K562 (cell line): Measurements from ENCODE around the gene PGBD4. TPM values are rescaled to one million over a fixed set of nuclear protein-coding genes. Genes with fewer than 3 reads are reported as not detected.

Source experiments
- ATAC-seq: fragments of 200-7000 bp; cut with Tn5 transposase; 3 replicates; pipeline ENCODE4 v1.9.1; 2020; ENCODE audit warnings: moderate library complexity
- BruUV-seq: library from RNA; stranded (reverse); fragments of 400-500 nt; replicated peaks from 2 replicates; lab custom pipeline; 2021; lab: Mats Ljungman, UMichigan
- CTCF ChIA-PET: fragments of 300-600 bp; formaldehyde crosslinking; extraction: SDS; loops from one replicate; lab custom pipeline; 2021; ENCODE audit warnings: low intra/inter-chr PET ratio; lab: Yijun Ruan, JAX
- POLR2A ChIA-PET: fragments of 300-600, 350-650 bp; sonication (Branson Sonifier 250); formaldehyde crosslinking; extraction: SDS; loops from one replicate; lab custom pipeline; 2021; ENCODE audit warnings: antibody characterized with exemption, inconsistent platforms; lab: Yijun Ruan, JAX
- DNase-seq, 4 experiments: peaks; one replicate each; pipeline versions ENCODE4 v3.0.0 to v3.0.0-alpha.2; 2011 to 2018; ENCODE audit warnings: low spot score in 3 of 4, mixed read lengths in 3 of 4; ENCODE audit errors: extremely low read depth in 1 of 4
- FAIRE-seq: peaks from 2 replicates; lab custom pipeline; 2011; peaks lifted over from hg19 to GRCh38; lab: Jason Lieb, UNC
- H2AFZ ChIP-seq: 2 replicates; pipeline ENCODE4 v1.6.0; 2011; ENCODE audit warnings: low read depth, low read length, control low read depth, inconsistent platforms
- H3K27ac ChIP-seq: fragments of 200-600 bp; 3 replicates; pipeline ENCODE4 v1.8.0; 2011; ENCODE audit warnings: low read depth, mild to moderate bottlenecking, control low read depth, inconsistent platforms, low read length, moderate library complexity, mixed read lengths; ENCODE audit errors: extremely low read depth
- H3K27me3 ChIP-seq, 2 experiments: fragments of 300-600 bp in 1 of 2; 2 replicates in 1 of 2; 3 replicates in 1 of 2; pipeline versions ENCODE4 v1.6.0 to v1.8.0; 2011; ENCODE audit warnings: inconsistent platforms in 2 of 2, low read length in 2 of 2, mild to moderate bottlenecking in 1 of 2, mixed read lengths in 1 of 2, moderate library complexity in 1 of 2; ENCODE audit not compliant: control insufficient read depth in 2 of 2, insufficient read depth in 2 of 2
- H3K36me3 ChIP-seq: fragments of 300-600 bp; 3 replicates; pipeline ENCODE4 v1.8.0; 2011; ENCODE audit warnings: mild to moderate bottlenecking, low read length, inconsistent platforms; ENCODE audit not compliant: control insufficient read depth, insufficient read depth
- H3K4me1 ChIP-seq, 2 experiments: fragments of 200-600 bp in 1 of 2; replicated peaks in 1 of 2; 2 replicates in 1 of 2; 3 replicates in 1 of 2; pipeline versions ENCODE4 v1.5.1 to v1.8.0; 2011; ENCODE audit warnings: inconsistent platforms in 2 of 2, low read length in 2 of 2, mild to moderate bottlenecking in 1 of 2, mixed read lengths in 1 of 2, moderate library complexity in 1 of 2; ENCODE audit not compliant: control insufficient read depth in 2 of 2, insufficient read depth in 2 of 2
- H3K4me2 ChIP-seq: 2 replicates; pipeline ENCODE4 v1.6.1; 2011; ENCODE audit warnings: low read length, control low read depth, inconsistent platforms, mixed read lengths; ENCODE audit not compliant: insufficient read depth
- H3K4me3 ChIP-seq: fragments of 200-600 bp; sonication (generic), shearing (Covaris generic); 2 replicates; pipeline ENCODE4 v1.5.1; 2016; ENCODE audit warnings: control low read depth, inconsistent platforms
- H3K79me2 ChIP-seq: fragments of 200-600 bp; 3 replicates; pipeline ENCODE4 v1.8.0; 2011; ENCODE audit warnings: low read length, inconsistent platforms; ENCODE audit not compliant: control insufficient read depth, insufficient read depth
- H3K9ac ChIP-seq, 2 experiments: 2 replicates each; pipeline versions ENCODE4 v1.6.0 to v1.6.1; 2011; ENCODE audit warnings: low read depth in 2 of 2, low read length in 2 of 2, control low read depth in 1 of 2, inconsistent platforms in 1 of 2, mild to moderate bottlenecking in 1 of 2, mixed read lengths in 1 of 2; ENCODE audit not compliant: insufficient read depth in 1 of 2
- H3K9me1 ChIP-seq: one replicate; pipeline ENCODE4 v1.6.0; 2011; ENCODE audit warnings: inconsistent platforms, mild to moderate bottlenecking, low read length, moderate library complexity; ENCODE audit not compliant: control insufficient read depth, insufficient read depth
- H3K9me3 ChIP-seq: replicated peaks from 2 replicates; pipeline ENCODE4 v1.5.1; 2011; ENCODE audit warnings: low read depth, low read length, inconsistent platforms; ENCODE audit not compliant: control insufficient read depth, insufficient read depth
- H4K20me1 ChIP-seq: replicated peaks from 2 replicates; pipeline ENCODE4 v1.6.1; 2011; ENCODE audit warnings: low read length, inconsistent platforms, mixed read lengths; ENCODE audit not compliant: control insufficient read depth, insufficient read depth
- NCOA1 ChIP-seq: fragments of 450-650 bp; IDR thresholded peaks from 2 replicates; pipeline ENCODE4 v1.6.1; 2016; ENCODE audit warnings: low read depth
- PCBP2 ChIP-seq: fragments of 200-400 bp; formaldehyde crosslinking; IDR thresholded peaks from 2 replicates; pipeline ENCODE4 v1.6.1; 2018; ENCODE audit warnings: low read length, low read depth, mild to moderate bottlenecking, moderate library complexity; ENCODE audit not compliant: poor library complexity, severe bottlenecking
- PHF8 ChIP-seq: fragments of 200-600 bp; sonication (generic); IDR thresholded peaks from 2 replicates; pipeline ENCODE4 v1.6.1; 2012; ENCODE audit warnings: mixed run types, mild to moderate bottlenecking, inconsistent platforms, low read length, moderate library complexity, borderline replicate concordance
- SREBF1 ChIP-seq: fragments of 150-350 bp; IDR thresholded peaks from 2 replicates; pipeline ENCODE4 v1.6.1; 2014; ENCODE audit warnings: antibody characterized with exemption, low read depth, low read length, borderline replicate concordance
- SRSF9 ChIP-seq: fragments of 200-400 bp; formaldehyde crosslinking; IDR thresholded peaks from 2 replicates; pipeline ENCODE4 v1.6.1; 2017; ENCODE audit warnings: low read depth, low read length, borderline replicate concordance
- ZNF707 ChIP-seq: fragments of 250-450 bp; sonication (Bioruptor Pico); conservative IDR thresholded peaks from 2 replicates; pipeline ENCODE4 v1.8.0; 2022; ENCODE audit warnings: inconsistent platforms, mild to moderate bottlenecking, moderate library complexity
- WGBS: fragments of 100-300 bp; shearing (Covaris generic); methylation state at CpG from one replicate; pipeline ENCODE4 v1.1.6; 2016; ENCODE audit warnings: low coverage, mixed read lengths; ENCODE audit not compliant: insufficient coverage; ENCODE audit errors: missing lambda C conversion rate; 5-methylcytosine and 5-hydroxymethylcytosine counted together
- in situ Hi-C: fragments of 300-500 bp; cut with MboI; formaldehyde crosslinking; loops from 4 replicates; pipeline ENCODE4 v1.15.0; 2018; ENCODE audit warnings: inconsistent platforms, mixed read lengths
- intact Hi-C: fragments of 100-400 bp; cut with micrococcal nuclease; formaldehyde crosslinking; loops from 2 replicates; pipeline ENCODE4 v1.14.2; 2022
- polyA plus RNA-seq, 8 experiments: library from polyadenylated mRNA; depleted of rRNA in 4 of 8; stranded (reverse) in 5 of 8; unstranded in 3 of 8; fragments of >200 nt; fragmentation: Nextera tagmentation in 2 of 8; fragmentation: Illumina TruSeq in 1 of 8; extraction: Ambion mirVana in 2 of 8; extraction: Trizol in 1 of 8; gene quantifications; 2 replicates each; pipeline versions ENCODE4 v1.2.1 to v1.2.3, GENCODE V29; 2011 to 2014; ENCODE audit warnings: inconsistent platforms in 1 of 8, missing spikeins in 1 of 8
- total RNA-seq, 7 experiments: library from RNA; depleted of rRNA in 6 of 7; stranded (reverse); fragments of >200 nt in 6 of 7; fragmentation: Illumina TruSeq in 2 of 7; extraction: Trizol in 2 of 7; gene quantifications; 2 replicates each; pipeline versions ENCODE4 v1.2.1 to v1.2.3, GENCODE V29; 2011 to 2021; ENCODE audit warnings: low replicate concordance in 1 of 7

PGBD4 gene
- total and polyA plus RNA-seq, 9 of the 15 experiments (the other 6 are each of a cell fraction or from before 2014, with no cell fraction given) = 2.1 to 4.9 (median 2.7) TPM

DNA sequence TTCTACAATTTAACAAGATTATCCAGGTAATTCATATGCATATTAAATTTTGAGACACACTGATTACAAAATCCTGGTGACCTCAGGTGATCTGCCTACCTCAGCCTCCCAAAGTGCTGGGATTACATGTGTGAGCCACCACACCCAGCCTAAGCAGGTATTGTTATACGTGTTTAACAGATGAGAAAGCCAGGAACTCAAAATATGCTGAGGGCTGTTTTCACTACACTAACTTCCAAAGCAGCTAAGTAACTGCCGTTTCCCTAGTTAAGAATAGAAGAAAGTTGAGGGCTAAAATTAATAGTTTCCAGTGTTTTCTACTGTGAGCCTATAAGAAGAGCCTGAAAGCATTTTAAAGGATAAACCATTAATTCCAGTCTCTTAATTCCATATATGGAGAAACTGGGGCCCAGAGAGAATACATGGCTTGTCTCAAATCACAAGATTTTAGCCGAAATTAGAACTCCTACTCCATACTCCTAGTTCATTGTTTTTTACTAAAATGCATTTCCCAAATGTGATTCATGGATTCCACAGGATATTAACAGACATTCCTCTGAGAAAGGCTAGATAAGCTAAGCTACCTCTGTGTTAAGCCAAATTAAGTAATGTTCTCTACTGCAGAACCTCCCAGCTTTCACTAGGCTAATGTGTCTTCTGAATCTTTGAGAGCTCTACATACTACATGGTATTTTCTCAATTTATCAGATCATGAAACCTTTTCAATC, 45.9 kb upstream of the PGBD4 start:
- in situ Hi-C loops = no loop called here
- no TSS peak for BruUV-seq
- H3K36me3 ChIP-seq = no peaks in the 10 kb centered on the region
- TF ChIP-seq NCOA1 (no peak), PCBP2 (no peak), SREBF1 (no peak), ZNF707 (CRISPR knock-in tag) (no peak), SRSF9 (no peak), PHF8 (no peak)
- TF ChIP-seq, all 486 proteins: peak for 0
- Histone ChIP-seq H2AFZ (no peak overlapping the region), H3K9ac (no peak overlapping the region), H3K9me1 (no peaks in the 10 kb centered on the region), H3K9me3 (0 out of 2 replicates have a peak, but pooled peaks cover 2% of the 10 kb centered on the region), H3K27me3 (peaks cover 2 to 4% of the 10 kb centered on the region in 2 experiments; a peak in 1 of 5 replicates), H4K20me1 (no peaks in the 10 kb centered on the region), H3K27ac (no peak overlapping the region), H3K4me1 (no peaks in the 10 kb centered on the region), H3K79me2 (no peaks in the 10 kb centered on the region), H3K4me2 (no peak overlapping the region), H3K4me3 (no peak overlapping the region)
- intact Hi-C loops = no loop called here
- ChIA-PET POLR2A (interaction anchor here (0.6 to 1.8 kb wide), 3 partner anchors 8 to 154 kb away, joined by 3 to 4 read pairs (median 4); partner anchors contain the start of gene KATNBL1), CTCF (no interaction called here)
- no peak for FAIRE-seq
- no peak for DNase-seq
- WGBS = 8% methylated on average over 3 of the region's 3 CpGs
- ATAC-seq = no peak
